ENCODE data around the gene CASTOR1.

Gene CASTOR1

DNA sequence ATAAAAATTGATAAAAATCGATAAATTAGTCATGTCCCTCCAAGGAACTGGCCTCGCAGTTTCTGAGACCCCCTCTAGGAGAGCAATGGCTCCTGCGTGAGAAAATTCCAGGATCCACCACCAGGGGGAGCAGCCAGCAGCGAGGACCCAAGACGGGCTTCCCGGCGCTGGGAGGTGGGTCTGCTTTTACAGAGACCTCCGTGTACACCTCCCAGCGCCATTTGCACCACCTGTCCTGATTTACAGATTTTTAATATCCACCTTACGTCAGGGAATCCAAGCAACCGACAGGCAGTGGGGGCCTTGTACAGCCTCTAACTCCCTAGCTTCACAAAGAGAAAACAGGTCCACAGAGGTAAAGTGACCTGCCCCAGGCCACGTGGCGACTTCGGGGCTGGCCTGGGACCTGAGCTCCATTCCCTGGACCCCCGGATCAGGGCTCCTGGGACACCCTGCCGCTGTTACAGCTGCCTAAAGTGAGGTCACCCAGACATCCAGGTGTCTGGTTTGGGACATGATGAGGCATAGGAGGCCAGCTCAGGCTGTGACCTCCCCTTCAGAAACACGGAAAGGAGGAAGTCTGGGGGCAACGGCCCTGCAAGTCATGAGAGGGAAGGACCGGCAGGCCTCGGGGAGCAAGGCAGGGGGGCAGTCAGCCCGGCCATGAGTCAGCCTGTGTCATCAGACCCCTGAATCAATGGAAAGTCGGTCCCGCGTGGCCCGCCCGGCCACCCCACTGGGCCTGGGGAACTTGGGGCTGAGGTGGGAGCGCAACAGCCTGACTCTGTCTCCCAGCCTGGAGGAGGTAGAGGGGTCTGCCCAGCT, 26.2 kb downstream of the CASTOR1 start:
- DNase-seq: peak; percentile 31

DNA sequence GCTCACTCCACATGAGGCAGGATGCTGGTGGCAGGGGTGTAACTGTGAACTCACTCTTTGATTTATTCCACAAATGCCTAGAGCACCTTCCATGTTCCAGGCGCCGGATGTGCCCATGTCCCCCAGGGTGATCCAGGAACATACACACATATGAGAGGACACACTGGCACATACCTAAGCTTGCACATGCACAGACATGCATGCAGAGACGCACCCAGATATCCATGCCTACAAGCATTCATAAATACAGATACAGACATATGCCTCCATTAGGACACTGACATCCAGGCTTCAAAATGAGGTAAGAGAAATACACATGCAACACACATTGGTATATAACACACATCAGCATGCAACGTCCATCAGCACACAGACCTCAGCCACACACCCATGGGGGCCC, 27.2 kb downstream of the CASTOR1 start:
- DNase-seq: no peak

DNA sequence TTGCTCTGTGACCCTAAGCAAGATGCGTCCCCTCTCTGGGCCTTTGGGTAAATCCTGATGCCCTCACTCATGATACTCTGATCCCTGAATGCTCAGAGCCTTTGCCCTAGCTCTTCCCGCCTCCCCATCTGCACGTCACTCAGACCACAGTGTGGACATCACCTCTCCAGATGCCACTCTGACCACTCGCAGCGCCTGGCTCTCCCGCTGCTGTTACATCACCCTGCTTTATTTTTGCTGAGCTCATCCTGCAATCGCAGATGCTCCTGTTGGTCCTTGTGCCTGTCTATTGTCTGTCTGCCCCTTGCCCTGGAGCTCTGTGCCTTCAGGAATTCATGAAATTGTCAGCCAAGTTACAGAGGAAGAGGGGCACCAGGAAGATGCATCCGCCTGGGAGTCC, 28.2 kb downstream of the CASTOR1 start:
- no peak for DNase-seq

DNA sequence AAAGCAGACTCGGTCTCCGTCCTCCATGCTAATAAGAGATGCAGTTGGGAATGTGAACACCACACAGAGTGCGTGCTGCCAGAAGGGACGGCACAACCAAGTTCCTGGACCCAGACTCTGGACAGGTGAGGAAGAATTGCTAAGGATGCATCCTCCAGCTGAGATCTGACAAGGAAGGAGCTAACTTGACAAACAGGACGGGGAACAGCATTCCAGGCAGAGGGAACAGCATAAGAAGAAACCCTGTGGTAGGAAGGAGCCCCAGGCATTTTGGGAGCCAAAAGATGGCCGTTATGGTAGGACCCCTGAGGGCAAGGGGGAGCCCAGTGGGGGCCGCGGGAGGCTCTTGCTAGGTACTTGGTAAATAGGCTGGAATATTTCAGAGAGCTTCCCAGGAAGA, 28.6 kb downstream of the CASTOR1 start:
- no peak for DNase-seq

GRCh38 chr22:30260276-30260675, 29.0 kb downstream of the CASTOR1 start:
- DNase-seq: no peak

- no peak for DNase-seq
Measured at GRCh38 chr22:30254314-30254713, 35.0 kb downstream of the CASTOR1 start.

GRCh38 chr22:30253205-30253852, 36.0 kb downstream of the CASTOR1 start:
- peak; percentile 46 for DNase-seq

GRCh38 chr22:30252411-30253204, 36.7 kb downstream of the CASTOR1 start:
- no peak for DNase-seq

- no peak for DNase-seq
Measured at GRCh38 chr22:30251711-30252110, 37.6 kb downstream of the CASTOR1 start.

DNA sequence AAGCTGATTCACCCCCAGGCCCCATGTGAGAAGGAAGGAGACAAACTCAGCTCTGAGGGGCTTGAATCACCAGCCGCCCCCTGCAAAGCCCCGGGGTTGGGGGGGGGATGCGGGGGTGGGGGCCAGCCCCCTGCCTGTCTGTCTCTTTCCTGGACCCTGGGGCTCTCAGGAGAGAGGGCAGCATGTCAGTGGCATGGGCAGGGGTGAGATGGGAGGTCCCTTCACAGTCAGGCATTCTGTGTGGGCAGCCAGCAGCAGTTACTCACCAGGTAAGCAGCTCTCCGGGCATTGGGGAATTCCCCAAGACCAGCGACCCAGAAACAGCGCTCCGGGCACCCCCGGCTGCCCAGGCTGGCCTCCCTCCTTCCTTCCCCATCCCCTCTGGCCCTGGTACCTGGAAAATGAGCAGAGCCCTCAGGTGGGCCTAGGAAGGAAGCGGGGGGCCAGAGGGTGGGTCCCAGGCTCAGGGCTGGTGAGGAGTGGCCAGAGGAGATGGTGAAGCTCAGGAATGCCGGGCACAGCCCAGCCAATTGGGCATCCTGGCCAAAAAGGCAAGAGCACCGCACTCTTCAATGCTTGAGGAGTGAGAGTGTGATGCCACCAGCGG, 38.5 kb downstream of the CASTOR1 start:
- no peak for DNase-seq

DNA sequence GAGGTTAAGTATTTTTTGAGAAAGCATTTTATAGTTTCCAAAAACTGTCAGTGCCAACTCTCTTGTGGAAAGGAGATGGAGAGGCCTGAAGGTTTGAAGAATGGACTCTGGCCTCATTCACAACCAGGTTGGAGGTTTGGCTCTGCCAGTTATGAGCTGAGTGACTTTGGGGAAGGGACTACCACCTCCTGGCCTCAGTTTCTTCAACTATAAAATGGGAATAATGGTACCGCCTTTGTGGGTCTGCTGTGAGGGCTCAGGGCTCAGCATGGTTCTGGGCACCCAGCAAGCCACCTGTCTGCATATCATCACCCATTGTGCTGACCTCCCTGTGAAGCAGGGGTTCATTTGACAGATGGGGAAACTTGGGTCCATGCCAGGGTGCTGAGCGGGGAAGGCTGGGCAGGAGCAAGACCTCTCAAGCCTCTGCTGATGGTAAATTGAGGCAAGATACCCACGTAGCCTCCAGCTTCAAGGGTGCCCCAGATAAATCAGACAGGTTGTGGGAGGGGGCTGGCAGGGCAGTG, 39.2 kb downstream of the CASTOR1 start:
- no peak for DNase-seq

GRCh38 chr22:30249049-30250038, 40.0 kb downstream of the CASTOR1 start:
- DNase-seq: no peak

DNA sequence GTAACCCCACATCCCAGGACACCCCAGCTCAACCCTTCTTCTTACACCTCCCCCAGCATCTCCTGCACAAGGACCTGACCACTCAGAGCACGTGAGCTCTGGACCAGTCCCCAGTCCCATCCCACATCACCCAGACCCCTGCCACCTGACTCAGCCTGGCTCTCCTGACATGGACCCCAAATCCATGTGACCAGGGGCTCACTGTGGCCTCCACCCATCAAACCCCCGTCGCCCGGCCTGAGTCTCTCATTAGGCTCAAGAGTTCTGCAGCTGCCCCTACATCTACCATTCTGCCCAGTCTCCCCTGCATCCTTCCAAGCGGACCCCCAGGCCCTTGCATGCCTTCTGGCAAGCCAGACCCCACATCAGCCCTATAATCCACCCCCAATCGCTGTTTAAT, 40.8 kb downstream of the CASTOR1 start:
- DNase-seq: no peak

DNA sequence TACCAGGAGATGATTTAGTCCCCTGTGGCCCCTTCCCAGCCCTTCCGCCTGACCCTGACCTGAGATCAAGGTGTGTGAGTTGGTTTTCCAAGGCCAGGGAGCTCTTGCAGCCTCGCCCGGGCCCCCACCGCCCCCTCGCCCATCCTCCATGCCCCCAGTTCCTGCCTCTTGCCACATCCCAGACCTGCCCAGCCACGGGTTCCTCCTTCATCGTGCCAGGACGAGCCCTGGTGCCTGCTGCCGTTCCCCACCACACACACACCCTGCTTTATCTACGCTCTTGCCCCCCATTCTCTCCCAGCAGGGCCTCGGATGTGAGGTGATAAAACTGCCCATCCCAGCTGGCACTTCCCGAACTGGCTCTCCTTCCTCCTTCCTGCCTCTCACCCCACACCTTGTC, 41.3 kb downstream of the CASTOR1 start:
- DNase-seq: no peak

- no peak for DNase-seq
Measured at GRCh38 chr22:30247561-30247960, 41.7 kb downstream of the CASTOR1 start.

- no peak for DNase-seq
Measured at GRCh38 chr22:30246814-30247376, 42.4 kb downstream of the CASTOR1 start.

DNA sequence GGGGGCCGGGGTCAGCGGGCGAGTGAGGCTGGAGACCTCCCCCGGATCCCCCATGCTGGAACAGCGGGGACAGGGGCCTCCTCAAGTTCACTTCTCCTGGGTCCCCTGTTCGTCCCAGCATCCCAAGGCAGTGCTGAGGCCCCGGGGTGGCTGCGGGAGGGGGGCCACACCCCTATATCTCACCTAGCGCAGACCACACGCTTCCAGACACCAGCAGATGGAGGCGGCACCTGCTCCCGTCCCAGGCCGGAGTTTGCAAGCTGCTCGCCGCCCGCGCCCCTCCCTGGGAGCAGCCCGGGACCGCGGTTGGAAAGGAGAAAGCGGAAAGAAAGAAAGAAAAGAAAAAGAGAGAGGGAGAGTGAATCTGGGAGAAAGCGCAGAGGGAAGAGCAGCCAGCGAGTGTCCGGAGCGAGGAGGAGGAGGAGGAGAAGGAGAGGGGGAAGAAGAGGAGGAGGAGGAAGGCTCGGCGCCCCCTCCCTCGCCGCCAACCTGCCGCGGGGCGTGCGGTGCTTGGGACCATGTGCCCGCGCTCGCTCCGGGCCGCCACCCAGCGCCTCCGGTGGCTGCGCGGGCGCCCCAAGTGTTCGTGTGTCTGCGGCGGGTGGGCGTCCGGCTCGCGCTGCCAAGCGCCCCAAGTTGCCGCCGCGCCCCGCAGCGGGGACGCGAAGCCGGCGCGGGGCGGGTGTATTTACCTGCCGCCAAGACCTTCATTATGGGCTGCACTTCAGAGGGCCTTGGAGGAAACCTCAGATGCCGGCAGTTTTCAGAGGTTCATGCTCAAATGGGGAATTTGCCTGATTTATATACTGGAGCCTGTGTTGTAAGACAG, 43.1 kb downstream of the CASTOR1 start, which contains the start of gene LIF:
Gene LIF, minus strand, starts transcription at position 775 of the 829 bp plus-strand sequence. Its CDS starts 64 bp downstream, at position 711.
- no peak for DNase-seq

GRCh38 chr22:30245181-30245984, 43.9 kb downstream of the CASTOR1 start:
- no peak for DNase-seq

DNA sequence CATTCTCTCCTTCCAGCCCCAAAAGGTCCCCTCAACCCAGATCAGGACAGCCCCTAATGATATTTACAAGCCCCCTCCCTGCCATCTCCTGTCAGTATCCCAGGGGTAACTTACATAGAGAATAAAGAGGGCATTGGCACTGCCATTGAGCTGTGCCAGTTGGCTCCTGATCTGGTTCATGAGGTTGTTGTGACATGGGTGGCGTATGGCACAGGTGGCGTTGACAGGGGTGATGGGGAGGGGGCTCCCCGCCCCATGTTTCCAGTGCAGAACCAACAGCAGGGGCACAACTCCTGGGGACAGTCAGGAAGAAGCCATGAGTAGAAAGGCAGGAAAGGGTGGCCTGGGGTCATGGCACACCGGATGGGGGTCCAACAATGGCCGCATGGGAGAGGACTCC, 44.7 kb downstream of the CASTOR1 start:
- no peak for DNase-seq
